Osteocyte (in vitro differentiated cells): ENCODE data around the gene CATSPER3. TPM values are rescaled to one million over a fixed set of nuclear protein-coding genes. Genes with fewer than 3 reads are reported as not detected.
A peak's percentile ranks its signal among the peaks of the same experiment; 100 is the strongest.

Experiments
- DNase-seq: peaks from one replicate; pipeline ENCODE4 v3.0.0; 2021; ENCODE audit warnings: mixed read lengths; ENCODE audit not compliant: unreplicated experiment; ENCODE audit errors: extremely low spot score
- H3K27ac Mint-ChIP-seq: one replicate; pipeline ENCODE4 v1.8.0; 2021; ENCODE audit warnings: mild to moderate bottlenecking, mixed read lengths; ENCODE audit not compliant: unreplicated experiment
- H3K27me3 Mint-ChIP-seq: one replicate; pipeline ENCODE4 v1.8.0; 2021; ENCODE audit warnings: mixed read lengths; ENCODE audit not compliant: unreplicated experiment
- H3K36me3 Mint-ChIP-seq: one replicate; pipeline ENCODE4 v1.8.0; 2021; ENCODE audit warnings: mixed read lengths; ENCODE audit not compliant: unreplicated experiment
- H3K4me1 Mint-ChIP-seq: one replicate; pipeline ENCODE4 v1.8.0; 2021; ENCODE audit warnings: mixed read lengths; ENCODE audit not compliant: unreplicated experiment
- H3K4me3 Mint-ChIP-seq: one replicate; pipeline ENCODE4 v1.8.0; 2021; ENCODE audit warnings: mild to moderate bottlenecking, moderate library complexity, mixed read lengths; ENCODE audit not compliant: unreplicated experiment
- H3K9me3 Mint-ChIP-seq: one replicate; pipeline ENCODE4 v1.8.0; 2021; ENCODE audit warnings: mixed read lengths; ENCODE audit not compliant: unreplicated experiment
- CTCF ChIP-seq: fragments of 200-600 bp; sonication (generic); IDR thresholded peaks from 2 replicates; pipeline ENCODE4 v1.5.0; 2021; ENCODE audit warnings: antibody characterized with exemption, mild to moderate bottlenecking, moderate library complexity
- total RNA-seq: library from RNA; stranded (reverse); gene quantifications from 2 replicates; pipeline ENCODE4 v1.2.1, GENCODE V29; 2021

CATSPER3 gene
- total RNA-seq, 1 donor from 2014 or later, result not detected

- peak overlapping the region; percentile 68 for H3K4me3 Mint-ChIP-seq
- H3K36me3 Mint-ChIP-seq, result peaks cover under 1% of the 10 kb centered on the region
- no peak for DNase-seq
- H3K27me3 Mint-ChIP-seq, result peaks cover 80% of the 10 kb centered on the region
- TF ChIP-seq CTCF, result no peak
- H3K9me3 Mint-ChIP-seq, result no peaks in the 10 kb centered on the region
- no peak overlapping the region for H3K27ac Mint-ChIP-seq
- H3K4me1 Mint-ChIP-seq, result peaks cover 28% of the 10 kb centered on the region
Measured at GRCh38 chr5:135034236-135034962, 66.7 kb downstream of the CATSPER3 start.

GRCh38 chr5:135034963-135035677 is 67.4 kb downstream of the CATSPER3 start:
- no peak for TF ChIP-seq CTCF
- Mint-ChIP-seq H3K4me1 (peaks cover 26% of the 10 kb centered on the region), H3K27me3 (peaks cover 75% of the 10 kb centered on the region), H3K4me3 (peak overlapping the region; percentile 68), H3K27ac (no peak overlapping the region), H3K9me3 (no peaks in the 10 kb centered on the region), H3K36me3 (no peaks in the 10 kb centered on the region)
- DNase-seq, result no peak

- peaks cover 75% of the 10 kb centered on the region for H3K27me3 Mint-ChIP-seq
- no peak for DNase-seq
- H3K4me3 Mint-ChIP-seq, result no peak overlapping the region
- H3K4me1 Mint-ChIP-seq, result peaks cover 23% of the 10 kb centered on the region
- H3K9me3 Mint-ChIP-seq, result no peaks in the 10 kb centered on the region
- H3K27ac Mint-ChIP-seq, result no peak overlapping the region
- no peaks in the 10 kb centered on the region for H3K36me3 Mint-ChIP-seq
- TF ChIP-seq CTCF, result no peak
Measured at GRCh38 chr5:135035678-135036030, 67.9 kb downstream of the CATSPER3 start.

GRCh38 chr5:135036405-135036804 is 68.7 kb downstream of the CATSPER3 start:
- DNase-seq, result no peak
- no peak for TF ChIP-seq CTCF
- H3K4me1 Mint-ChIP-seq, result peaks cover 17% of the 10 kb centered on the region
- H3K4me3 Mint-ChIP-seq, result no peak overlapping the region
- no peaks in the 10 kb centered on the region for H3K36me3 Mint-ChIP-seq
- H3K9me3 Mint-ChIP-seq, result no peaks in the 10 kb centered on the region
- H3K27ac Mint-ChIP-seq, result no peak overlapping the region
- peaks cover 76% of the 10 kb centered on the region for H3K27me3 Mint-ChIP-seq

GRCh38 chr5:135037519-135038204 is 70.0 kb downstream of the CATSPER3 start:
- Mint-ChIP-seq H3K36me3 (no peaks in the 10 kb centered on the region), H3K4me1 (peaks cover 11% of the 10 kb centered on the region), H3K27me3 (peaks cover 75% of the 10 kb centered on the region), H3K9me3 (no peaks in the 10 kb centered on the region), H3K4me3 (no peak overlapping the region), H3K27ac (no peak overlapping the region)
- DNase-seq, result no peak
- no peak for TF ChIP-seq CTCF
